Erythroblast (primary cell): ENCODE results near the gene FCMR.

ENCODE experiments used
- GATA1 ChIP-seq: IDR thresholded peaks from 2 replicates; pipeline ENCODE4 v1.6.1; 2011; ENCODE audit warnings: low read depth, mild to moderate bottlenecking, control low read depth, low read length, moderate library complexity
- POLR2A ChIP-seq: IDR thresholded peaks from 2 replicates; pipeline ENCODE4 v1.6.1; 2011; ENCODE audit warnings: mild to moderate bottlenecking, low read length

GRCh38 chr1:206903687-206904086 lies 18.1 kb downstream of the FCMR start:
- TF ChIP-seq POLR2A (no peak), GATA1 (no peak)
